ENCODE data around the gene SUSD1.

The SUSD1 gene

GRCh38 chr9:112025850-112026249, 149.2 kb downstream of the SUSD1 start:
- no peak for TF ChIP-seq ZBTB7A (IDR thresholded peaks at IDR 0.05; ENCODE audit: low read depth)
- TF ChIP-seq NFIC (IDR thresholded peaks at IDR 0.05): no peak
- no peak for TF ChIP-seq YY1 (IDR thresholded peaks at IDR 0.05; ENCODE audit: low read depth)
- TF ChIP-seq USF1 (IDR thresholded peaks at IDR 0.05): no peak
- TF ChIP-seq REST (IDR thresholded peaks at IDR 0.05; ENCODE audit: low read depth): no peak
- TF ChIP-seq TEAD4 (IDR thresholded peaks at IDR 0.05): no peak
- no peak for TF ChIP-seq RAD21 (IDR thresholded peaks at IDR 0.05; ENCODE audit: low read depth)
- no peak for TF ChIP-seq FOXM1 (IDR thresholded peaks at IDR 0.05; ENCODE audit: borderline replicate concordance, low read depth)
- no peak for TF ChIP-seq TCF12 (IDR thresholded peaks at IDR 0.05; ENCODE audit: low read depth)

GRCh38 chr9:112021742-112022141, 153.4 kb downstream of the SUSD1 start:
- TF ChIP-seq YY1 (IDR thresholded peaks at IDR 0.05; ENCODE audit: low read depth): no peak
- TF ChIP-seq ZBTB7A (IDR thresholded peaks at IDR 0.05; ENCODE audit: low read depth): no peak
- no peak for TF ChIP-seq REST (IDR thresholded peaks at IDR 0.05; ENCODE audit: low read depth)
- TF ChIP-seq CREB1 (IDR thresholded peaks at IDR 0.05; ENCODE audit: low read depth): no peak
- TF ChIP-seq CEBPB (IDR thresholded peaks at IDR 0.05): no peak
- TF ChIP-seq USF1 (IDR thresholded peaks at IDR 0.05): no peak
- TF ChIP-seq TEAD4 (IDR thresholded peaks at IDR 0.05): no peak
- no peak for TF ChIP-seq EGR1 (IDR thresholded peaks at IDR 0.05)
- TF ChIP-seq FOXM1 (IDR thresholded peaks at IDR 0.05; ENCODE audit: borderline replicate concordance, low read depth): no peak
- no peak for TF ChIP-seq RAD21 (IDR thresholded peaks at IDR 0.05; ENCODE audit: low read depth)

GRCh38 chr9:112020680-112021596, 154.2 kb downstream of the SUSD1 start:
- no peak for TF ChIP-seq CREB1 (IDR thresholded peaks at IDR 0.05; ENCODE audit: low read depth)
- TF ChIP-seq RAD21 (IDR thresholded peaks at IDR 0.05; ENCODE audit: low read depth): no peak
- TF ChIP-seq TEAD4 (IDR thresholded peaks at IDR 0.05): no peak

GRCh38 chr9:112017878-112018277, 157.2 kb downstream of the SUSD1 start:
- TF ChIP-seq FOXM1 (IDR thresholded peaks at IDR 0.05; ENCODE audit: borderline replicate concordance, low read depth) (no peak), NFIC (IDR thresholded peaks at IDR 0.05) (no peak), CEBPB (IDR thresholded peaks at IDR 0.05) (no peak)

DNA sequence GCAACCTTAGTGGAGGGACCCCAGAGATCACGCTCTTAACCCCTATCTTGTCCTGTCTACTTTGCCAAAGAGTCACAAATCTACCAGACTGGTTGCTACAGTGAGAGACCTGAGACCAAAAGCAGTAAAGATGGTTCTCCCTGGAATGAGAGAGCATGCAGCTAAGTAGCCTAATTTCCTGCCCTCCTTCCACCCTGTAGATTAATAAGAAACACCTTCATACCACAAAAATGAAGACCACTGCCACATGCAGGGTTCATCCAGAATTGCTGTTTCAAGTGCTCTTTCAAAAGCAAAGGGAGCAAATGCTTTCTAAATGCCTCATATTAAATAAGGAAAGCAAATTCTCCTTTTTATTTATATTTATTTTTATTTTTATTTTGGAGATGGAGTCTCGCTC, 159.4 kb downstream of the SUSD1 start:
- TF ChIP-seq NFIC (IDR thresholded peaks at IDR 0.05): no peak
- no peak for TF ChIP-seq EP300 (IDR thresholded peaks at IDR 0.05; ENCODE audit: borderline replicate concordance)
- TF ChIP-seq MAX (IDR thresholded peaks at IDR 0.05): no peak
- no peak for TF ChIP-seq EGR1 (IDR thresholded peaks at IDR 0.05)
- no peak for TF ChIP-seq ZBTB7A (IDR thresholded peaks at IDR 0.05; ENCODE audit: low read depth)
- TF ChIP-seq FOXM1 (IDR thresholded peaks at IDR 0.05; ENCODE audit: borderline replicate concordance, low read depth): no peak
- no peak for TF ChIP-seq YY1 (IDR thresholded peaks at IDR 0.05; ENCODE audit: low read depth)
- TF ChIP-seq TAF1 (IDR thresholded peaks at IDR 0.05; ENCODE audit: low read depth): no peak
- TF ChIP-seq TCF12 (IDR thresholded peaks at IDR 0.05; ENCODE audit: low read depth): no peak
- TF ChIP-seq CEBPB (IDR thresholded peaks at IDR 0.05): no peak
- TF ChIP-seq REST (IDR thresholded peaks at IDR 0.05; ENCODE audit: low read depth): no peak
- TF ChIP-seq TEAD4 (IDR thresholded peaks at IDR 0.05): no peak
- TF ChIP-seq CREB1 (IDR thresholded peaks at IDR 0.05; ENCODE audit: low read depth): no peak
- TF ChIP-seq RAD21 (IDR thresholded peaks at IDR 0.05; ENCODE audit: low read depth): no peak
- no peak for TF ChIP-seq USF1 (IDR thresholded peaks at IDR 0.05)
